Peyer's patch (tissue), 4 donors: ENCODE results near the gene TADA2A. TPM values are rescaled to one million over a fixed set of nuclear protein-coding genes. Genes with fewer than 3 reads are reported as not detected.

Experiments used
- DNase-seq, 3 donors: peaks; one replicate each; pipeline ENCODE4 v3.0.0-alpha.2; 2017 to 2019
- H3K27ac ChIP-seq, 4 donors: fragments of 200-600 bp; sonication (generic); one replicate each; pipeline ENCODE4 v1.5.1; 2016 to 2019
- H3K27me3 ChIP-seq, 2 donors: fragments of 200-600 bp; sonication (generic); one replicate each; pipeline ENCODE4 v1.5.1; 2019
- H3K36me3 ChIP-seq, 3 donors: fragments of 200-600 bp; sonication (generic); one replicate each; pipeline ENCODE4 v1.5.1; 2016 to 2019
- H3K4me1 ChIP-seq, 4 donors: fragments of 200-600 bp; sonication (generic); one replicate each; pipeline ENCODE4 v1.5.1; 2016 to 2019
- H3K4me3 ChIP-seq, 4 donors: fragments of 200-600 bp; sonication (generic); 1 replicate in 3 of 4; 2 replicates in 1 of 4; pipeline ENCODE4 v1.5.1; 2016 to 2019; ENCODE audit warnings: mild to moderate bottlenecking in 1 of 4
- H3K9me3 ChIP-seq, 4 donors: fragments of 200-600 bp; sonication (generic); one replicate each; pipeline ENCODE4 v1.5.1; 2016 to 2019; ENCODE audit warnings: mild to moderate bottlenecking in 1 of 4
- CTCF ChIP-seq, 6 experiments: fragments of 450-650 bp in 4 of 6; fragments of 200-600 bp in 2 of 6; sonication (generic) in 1 of 6; IDR thresholded peaks; one replicate each; pipeline ENCODE4 v1.5.1; 2017 to 2019; ENCODE audit warnings: antibody characterized with exemption in 6 of 6, mild to moderate bottlenecking in 3 of 6, moderate library complexity in 1 of 6
- POLR2A ChIP-seq, 2 donors: fragments of 450-650 bp; IDR thresholded peaks; one replicate each; pipeline ENCODE4 v1.5.1; 2017; ENCODE audit warnings: antibody characterized with exemption in 2 of 2, mild to moderate bottlenecking in 2 of 2, moderate library complexity in 2 of 2
- total RNA-seq, 4 donors: library from RNA; depleted of rRNA; stranded (reverse); fragments of >200 nt; gene quantifications; one replicate each; pipeline ENCODE4 v1.1.0, GENCODE V29; 2016

TADA2A gene
- total RNA-seq, 4 donors from 2014 or later = 25.7 to 80.9 (median 43.2) TPM

GRCh38 chr17:37483311-37484039 is 76.8 kb downstream of the TADA2A start:
- H3K27ac ChIP-seq = peak overlapping the region in 2 of 4 donors; percentile 21 to 48

GRCh38 chr17:37485938-37486570 is 79.4 kb downstream of the TADA2A start:
- peaks cover 0 to 20% (median 0%) of the 10 kb centered on the region in 4 donors for H3K4me1 ChIP-seq
- no peak for DNase-seq
- H3K36me3 ChIP-seq = no peaks in the 10 kb centered on the region
- H3K27ac ChIP-seq = no peak overlapping the region
- TF ChIP-seq CTCF (IDR thresholded peaks at IDR 0.05) (no peak), POLR2A (IDR thresholded peaks at IDR 0.05) (no peak)
- no peak overlapping the region for H3K4me3 ChIP-seq
- no peaks in the 10 kb centered on the region for H3K27me3 ChIP-seq
- no peaks in the 10 kb centered on the region for H3K9me3 ChIP-seq

More at GRCh38 chr17:37483311-37484039, 76.8 kb downstream of the TADA2A start:
- no peak for DNase-seq
- H3K4me1 ChIP-seq = peaks cover 0 to 13% (median 0%) of the 10 kb centered on the region in 4 donors
- no peak for TF ChIP-seq POLR2A (IDR thresholded peaks at IDR 0.05)
- TF ChIP-seq CTCF (IDR thresholded peaks at IDR 0.05) = no peak
- no peak overlapping the region for H3K4me3 ChIP-seq
- H3K36me3 ChIP-seq = peaks cover 0 to 18% (median 0%) of the 10 kb centered on the region in 3 donors
- H3K9me3 ChIP-seq = no peaks in the 10 kb centered on the region
- H3K27me3 ChIP-seq = no peaks in the 10 kb centered on the region

GRCh38 chr17:37488009-37488604 is 81.4 kb downstream of the TADA2A start:
- Histone ChIP-seq H3K27ac (peak overlapping the region in 3 of 4 donors; percentile 26 to 90 (median 86)), H3K36me3 (no peaks in the 10 kb centered on the region), H3K4me3 (peak overlapping the region in 2 of 4 donors; percentile 69 to 93), H3K4me1 (peaks cover 0 to 23% (median 0%) of the 10 kb centered on the region in 4 donors), H3K27me3 (no peaks in the 10 kb centered on the region), H3K9me3 (no peaks in the 10 kb centered on the region)
- TF ChIP-seq CTCF (IDR thresholded peaks at IDR 0.05) = no peak
- TF ChIP-seq POLR2A (IDR thresholded peaks at IDR 0.05) = no peak
- no peak for DNase-seq

- Histone ChIP-seq H3K27ac (peak overlapping the region; percentile 81 to 90 (median 84)), H3K4me1 (peaks cover 0 to 21% (median 0%) of the 10 kb centered on the region in 4 donors)
Measured at GRCh38 chr17:37488607-37489196, 82.0 kb downstream of the TADA2A start.

More at GRCh38 chr17:37488607-37489196, 82.0 kb downstream of the TADA2A start:
- no peaks in the 10 kb centered on the region for H3K27me3 ChIP-seq
- TF ChIP-seq CTCF (IDR thresholded peaks at IDR 0.05) (no peak), POLR2A (IDR thresholded peaks at IDR 0.05) (no peak)
- H3K9me3 ChIP-seq = no peaks in the 10 kb centered on the region
- H3K4me3 ChIP-seq = peak overlapping the region; percentile 68 to 93 (median 70)
- peak; percentile 65 to 90 (median 79) for DNase-seq
- H3K36me3 ChIP-seq = no peaks in the 10 kb centered on the region
